HUDEP-2 (cell line): ENCODE data around the gene UIMC1.

Source experiments
- DNase-seq, 76 experiments: peaks; one replicate each; lab custom pipeline; 2025; ENCODE audit not compliant: unreplicated experiment in 76 of 76; lab: John Stamatoyannopoulos, UW

Gene UIMC1

DNA sequence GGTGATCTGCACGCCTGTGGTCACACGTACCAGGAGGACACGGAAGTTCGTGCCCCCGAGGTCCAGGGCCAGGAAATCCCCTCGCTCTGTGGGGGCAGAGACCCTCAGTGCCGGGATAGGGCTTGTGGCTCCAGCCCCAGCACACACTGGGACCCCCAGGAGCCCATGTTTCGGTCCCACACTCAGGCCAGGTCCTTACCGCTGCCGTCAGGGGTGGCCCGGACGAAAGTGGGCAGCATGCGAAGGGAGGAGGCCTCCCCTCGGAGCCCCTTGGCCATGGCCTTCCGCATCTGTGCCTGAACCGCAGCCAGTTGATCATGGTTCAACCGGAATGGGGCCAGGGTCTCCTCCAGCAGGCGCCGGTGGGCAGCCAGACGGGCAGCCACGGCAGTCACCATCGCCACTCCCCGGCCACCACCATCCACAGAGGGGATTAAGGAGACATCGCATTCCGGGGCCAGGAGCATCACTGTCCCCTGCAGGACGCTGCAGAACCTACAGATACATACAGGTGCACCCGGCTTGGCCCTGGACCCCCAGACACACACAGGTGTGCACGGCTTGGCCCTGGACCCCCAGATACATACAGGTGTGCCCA, 119.2 kb downstream of the UIMC1 start:
- DNase-seq = no peak

DNA sequence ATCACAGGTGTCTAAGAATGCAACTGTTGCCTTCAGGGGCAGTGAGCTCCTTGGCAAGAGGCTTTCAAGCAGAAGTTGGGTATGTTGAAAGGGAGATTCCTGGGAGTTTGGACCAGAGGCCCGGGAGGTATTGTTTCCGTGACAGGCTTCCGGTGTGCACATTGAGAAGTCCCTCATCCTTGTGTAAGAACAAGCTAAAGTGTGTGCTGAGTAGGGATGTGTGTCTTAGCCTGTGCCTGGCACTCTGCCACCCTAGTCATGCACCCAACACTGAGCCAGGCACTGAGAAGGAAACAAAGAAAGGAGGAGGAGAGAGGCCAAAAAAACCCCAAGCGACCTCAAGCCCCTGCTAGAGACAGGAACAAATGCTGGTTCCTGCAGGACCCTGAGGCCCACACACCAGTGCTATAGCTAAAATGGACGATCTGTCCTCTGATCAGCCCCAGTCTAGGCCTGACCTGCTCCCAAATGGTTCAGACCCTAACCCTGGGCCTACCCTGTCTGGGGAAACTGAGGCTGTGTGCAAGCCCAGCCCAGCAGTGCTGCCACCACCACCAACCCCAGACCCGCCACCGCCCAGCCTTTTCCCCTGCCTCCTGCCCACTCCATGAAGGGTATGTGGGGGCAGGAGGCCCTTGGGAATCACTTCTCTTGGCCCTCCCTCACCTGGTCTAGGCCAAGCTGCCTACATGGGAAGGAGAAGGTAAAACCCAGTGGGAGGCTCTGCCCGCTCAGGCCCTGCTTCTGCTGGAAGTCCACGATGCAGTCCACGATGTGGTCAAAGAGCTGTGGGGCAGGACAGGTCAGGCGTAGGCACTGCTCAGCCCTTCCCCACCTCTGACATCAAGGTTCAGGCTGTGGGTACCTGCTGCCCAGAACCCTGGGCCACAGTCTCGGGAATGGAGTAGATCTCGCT, 120.0 kb downstream of the UIMC1 start:
- DNase-seq = no peak

DNA sequence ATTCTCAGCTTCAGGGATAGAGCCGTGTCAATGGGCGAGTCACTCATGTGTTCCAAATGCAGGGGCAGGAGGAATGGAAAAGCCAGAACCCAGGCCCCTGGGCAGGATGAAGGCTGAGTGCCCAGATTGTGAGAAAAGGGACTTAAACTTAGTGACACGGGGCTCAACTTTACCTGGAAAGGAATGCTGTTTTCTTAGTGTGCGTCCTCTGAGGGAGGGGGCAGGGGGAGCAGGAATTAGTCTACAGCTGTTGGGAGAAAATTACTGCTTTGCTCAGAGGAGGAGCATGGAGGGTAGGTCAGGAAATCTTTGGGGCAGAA, 122.0 kb downstream of the UIMC1 start:
- DNase-seq = no peak

DNA sequence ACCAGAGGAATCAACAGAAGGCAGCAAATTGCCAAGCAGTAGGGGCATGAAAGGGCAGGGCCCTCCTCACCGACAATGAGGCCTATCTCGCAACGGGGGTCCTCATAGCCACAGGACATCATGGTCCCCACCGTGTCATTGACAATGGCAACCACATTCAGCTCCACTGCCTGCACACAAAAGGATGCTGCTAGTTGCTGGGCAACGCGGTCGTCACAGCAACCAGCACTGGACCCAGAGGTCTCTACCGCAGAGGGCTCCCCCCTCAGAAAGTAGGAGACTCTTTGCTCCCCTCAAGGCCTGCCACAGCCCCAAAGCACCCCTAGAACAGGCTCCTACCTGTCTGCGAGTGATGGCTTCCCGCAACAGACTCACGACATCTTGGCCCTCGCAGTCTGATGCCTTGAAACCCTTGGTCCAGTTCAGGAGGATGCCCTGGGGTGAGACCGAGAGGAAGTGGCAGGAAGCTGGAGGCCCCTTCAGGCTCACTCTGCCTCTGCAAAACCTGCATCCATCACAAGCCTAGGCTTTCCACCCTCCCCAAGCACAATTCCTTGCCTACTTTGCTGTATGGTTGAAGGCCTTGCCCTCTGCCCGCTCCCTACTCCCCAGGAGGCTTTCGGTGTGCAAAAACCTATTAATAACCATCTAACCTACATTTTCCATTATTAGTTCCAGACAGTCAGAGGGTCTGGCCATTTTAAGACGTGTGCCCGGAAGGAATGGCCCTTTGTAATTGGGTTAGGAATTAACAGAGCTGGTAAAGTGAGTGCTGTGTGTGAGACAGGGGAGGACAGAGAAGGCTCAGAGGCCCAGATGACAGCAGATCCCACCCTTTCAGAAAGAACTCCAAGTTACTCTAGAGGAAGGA, 122.6 kb downstream of the UIMC1 start:
- no peak for DNase-seq

DNA sequence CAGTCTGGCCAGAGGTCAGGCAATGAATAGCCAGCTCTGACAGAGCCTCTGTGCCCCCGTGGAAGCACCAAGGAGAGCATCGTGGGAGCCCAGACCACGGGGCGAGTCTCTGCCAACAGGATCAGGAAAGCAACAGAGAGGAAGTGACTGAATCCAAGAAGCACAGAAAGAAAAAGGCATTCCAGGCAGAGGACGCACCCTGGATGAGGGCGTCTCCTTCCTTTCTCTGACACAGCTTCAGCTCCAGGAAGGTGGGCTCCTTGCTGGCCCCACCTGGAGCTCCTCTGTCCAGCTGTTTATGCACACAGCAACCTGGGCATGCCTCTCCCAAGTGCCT, 124.0 kb downstream of the UIMC1 start:
- no peak for DNase-seq

DNA sequence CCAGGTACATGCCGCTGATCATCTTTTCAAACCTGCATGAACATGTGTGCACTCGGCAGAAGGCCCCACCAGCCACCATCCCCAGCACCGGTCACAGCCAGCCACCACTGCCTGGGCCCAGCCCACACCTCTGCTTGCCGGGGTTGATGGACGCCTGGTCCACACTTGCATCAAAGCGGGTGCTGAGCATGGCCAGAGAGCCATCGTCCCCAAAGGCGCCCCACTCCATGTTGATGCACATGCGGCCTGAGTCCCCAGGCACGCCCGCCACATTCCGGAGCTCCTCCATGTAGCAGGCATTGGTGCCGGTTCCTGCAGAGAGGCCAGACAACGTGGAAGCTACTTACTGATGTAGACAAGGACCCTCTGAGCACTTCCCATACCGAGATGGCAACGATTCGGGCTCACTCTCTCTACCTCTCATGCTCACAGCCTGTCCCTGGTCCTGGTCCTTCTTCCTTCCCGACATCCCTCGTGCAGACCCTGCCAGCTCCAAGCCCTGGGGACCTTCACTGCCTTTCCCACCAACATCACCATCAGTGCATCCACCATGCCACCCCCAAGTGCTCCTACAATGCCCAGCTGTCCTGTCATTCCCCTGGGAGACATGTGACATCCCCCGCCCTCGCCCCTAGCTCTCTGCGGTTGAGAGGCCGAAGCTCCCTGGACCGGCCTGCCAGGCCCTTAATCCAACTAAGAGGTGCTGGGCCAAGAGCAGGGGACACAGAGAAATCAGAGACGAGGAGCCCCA, 124.6 kb downstream of the UIMC1 start:
- no peak for DNase-seq

DNA sequence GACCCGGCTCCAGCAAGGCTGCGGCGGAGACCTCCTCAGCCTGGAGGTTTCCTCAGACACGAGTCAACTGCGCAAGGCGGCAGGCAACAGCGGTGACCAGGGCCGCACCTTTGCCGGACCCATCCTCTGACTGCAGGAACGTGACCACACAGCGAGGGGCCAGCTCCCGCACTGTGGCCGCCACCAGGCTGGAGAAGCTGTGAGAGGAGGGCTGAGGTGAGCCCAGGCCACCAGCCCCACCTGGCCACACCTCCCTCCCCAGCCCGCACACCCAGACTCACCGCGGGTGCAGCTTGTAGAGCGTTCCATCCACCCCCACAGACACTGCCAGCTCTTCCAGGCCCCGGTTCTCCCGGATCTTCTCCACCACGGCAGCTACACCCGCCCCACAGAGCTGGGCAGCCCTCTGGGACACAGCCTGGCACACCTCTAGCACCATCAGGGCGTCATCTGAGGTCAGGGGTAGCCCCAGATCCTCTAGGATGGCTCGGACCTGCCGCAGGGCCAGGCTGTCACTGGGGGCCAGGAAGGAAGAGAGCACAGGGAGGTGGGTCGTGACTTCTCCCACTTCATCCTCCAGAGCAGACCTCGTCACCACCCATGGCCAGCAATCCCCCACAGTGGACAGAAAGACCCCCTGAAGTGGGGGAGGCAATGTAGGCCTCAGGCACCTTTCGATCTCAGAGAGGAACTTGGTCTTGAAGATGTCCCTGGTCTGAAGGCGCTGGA, 125.4 kb downstream of the UIMC1 start:
- no peak for DNase-seq

DNA sequence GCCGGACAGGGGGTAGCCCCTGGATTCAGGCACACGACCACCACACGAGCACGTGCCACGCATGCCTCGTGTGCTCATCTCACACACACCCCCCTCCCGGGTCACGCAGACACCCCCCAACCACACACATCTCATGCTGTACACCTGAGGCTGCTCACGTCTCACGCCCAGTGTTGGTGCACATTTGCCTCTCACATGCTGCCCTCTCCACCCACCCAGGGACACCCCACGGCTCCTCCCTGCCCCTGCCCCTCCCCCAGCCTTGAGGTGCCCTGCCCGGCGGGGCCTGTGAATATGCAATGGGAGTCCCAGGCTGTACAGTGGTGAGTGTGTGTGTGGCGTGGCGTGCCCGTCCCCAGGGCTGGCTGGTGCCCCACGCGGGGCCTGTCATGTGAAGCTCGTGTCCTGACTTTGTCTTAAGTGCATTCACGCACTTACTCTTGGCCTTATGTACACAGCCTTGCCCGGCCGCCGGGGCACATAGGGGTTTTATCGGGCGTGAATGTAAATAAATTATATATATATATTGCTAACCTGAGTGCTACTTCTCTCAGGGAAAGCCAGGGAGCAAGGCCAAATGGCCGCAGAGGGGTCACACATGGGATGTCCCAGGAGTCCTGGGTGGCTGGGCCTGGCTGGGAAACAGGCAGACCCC, 126.1 kb downstream of the UIMC1 start:
- no peak for DNase-seq

DNA sequence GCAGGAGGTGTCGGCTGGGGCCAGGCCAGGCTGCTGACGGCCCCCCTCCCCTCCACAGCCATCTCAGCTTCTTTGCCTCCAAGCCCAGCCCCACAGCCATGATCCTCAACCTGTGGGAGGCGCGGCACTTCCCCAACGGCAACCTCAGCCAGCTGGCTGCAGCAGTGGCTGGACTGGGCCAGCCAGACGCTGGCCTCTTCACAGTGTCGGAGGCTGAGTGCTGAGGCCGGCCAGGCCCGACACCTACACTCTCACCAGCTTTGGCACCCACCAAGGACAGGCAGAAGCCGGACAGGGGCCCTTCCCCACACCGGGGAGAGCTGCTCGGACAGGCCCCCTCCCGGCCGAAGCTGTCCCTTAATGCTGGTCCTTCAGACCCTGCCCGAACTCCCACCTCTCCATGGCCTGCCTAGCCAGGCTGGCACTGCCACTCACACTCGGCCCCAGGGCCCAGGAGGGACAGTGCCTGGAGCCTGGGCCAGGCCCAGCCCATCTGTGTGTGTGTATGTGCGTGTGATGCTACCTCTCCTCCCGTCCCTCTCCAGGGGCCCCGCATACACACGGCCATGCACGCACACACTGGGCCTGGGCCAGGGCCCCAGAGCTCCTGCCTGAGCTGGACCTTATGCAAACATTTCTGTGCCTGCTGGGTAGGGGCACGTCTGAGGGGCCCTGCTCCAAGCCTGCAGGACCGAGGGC, 126.8 kb downstream of the UIMC1 start:
- DNase-seq = no peak

DNA sequence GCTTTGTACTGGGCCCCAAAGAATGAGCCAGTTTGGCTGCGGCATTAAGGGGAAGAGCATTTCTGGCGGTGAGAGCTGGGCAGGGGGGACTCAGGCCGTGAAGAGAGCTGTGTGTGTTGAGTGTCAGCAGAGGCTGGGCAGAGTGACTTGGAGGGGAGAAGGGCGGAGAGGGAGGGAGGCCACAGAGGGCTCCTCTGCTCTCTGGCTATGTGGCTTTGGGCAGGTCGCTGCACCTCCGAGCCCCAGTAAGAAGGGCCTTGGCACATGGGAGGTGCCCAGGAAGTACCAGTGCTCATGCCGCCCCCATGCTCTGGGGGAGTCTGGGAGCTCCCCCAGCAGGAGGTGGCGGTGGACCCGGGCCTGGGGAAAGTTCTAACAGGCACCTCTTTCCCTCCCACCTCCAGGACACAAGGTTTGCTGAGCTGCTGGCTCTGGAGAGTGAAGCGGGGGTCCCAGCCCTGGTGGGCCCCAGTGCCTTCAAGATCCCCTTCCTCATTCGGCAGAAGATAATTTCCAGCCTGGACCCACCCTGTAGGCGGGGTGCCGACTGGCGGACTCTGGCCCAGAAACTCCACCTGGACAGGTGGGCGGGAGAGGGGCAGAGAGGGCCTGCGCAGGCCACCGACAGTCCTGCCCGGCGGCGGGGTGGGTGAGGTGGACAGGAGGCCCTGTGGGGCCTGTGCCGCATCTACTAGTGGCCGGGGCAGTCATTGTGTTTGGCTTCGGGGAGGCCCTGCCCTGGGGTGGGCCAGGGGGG, 127.5 kb downstream of the UIMC1 start:
- DNase-seq = no peak

DNA sequence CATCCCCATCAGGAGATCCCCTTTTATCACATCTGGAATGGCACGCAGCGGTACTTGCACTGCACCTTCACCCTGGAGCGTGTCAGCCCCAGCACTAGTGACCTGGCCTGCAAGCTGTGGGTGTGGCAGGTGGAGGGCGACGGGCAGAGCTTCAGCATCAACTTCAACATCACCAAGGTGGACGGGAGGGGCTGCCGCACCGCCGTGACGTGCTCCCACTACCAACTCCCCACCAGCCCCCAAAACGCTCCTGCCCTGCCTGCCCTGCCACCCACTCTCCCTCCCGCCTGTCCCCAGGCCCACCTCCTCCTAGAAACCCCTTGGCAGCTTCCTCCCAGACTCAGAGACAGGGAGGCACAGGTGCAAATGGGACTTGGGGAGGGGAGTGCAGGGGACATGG, 128.1 kb downstream of the UIMC1 start:
- no peak for DNase-seq

DNA sequence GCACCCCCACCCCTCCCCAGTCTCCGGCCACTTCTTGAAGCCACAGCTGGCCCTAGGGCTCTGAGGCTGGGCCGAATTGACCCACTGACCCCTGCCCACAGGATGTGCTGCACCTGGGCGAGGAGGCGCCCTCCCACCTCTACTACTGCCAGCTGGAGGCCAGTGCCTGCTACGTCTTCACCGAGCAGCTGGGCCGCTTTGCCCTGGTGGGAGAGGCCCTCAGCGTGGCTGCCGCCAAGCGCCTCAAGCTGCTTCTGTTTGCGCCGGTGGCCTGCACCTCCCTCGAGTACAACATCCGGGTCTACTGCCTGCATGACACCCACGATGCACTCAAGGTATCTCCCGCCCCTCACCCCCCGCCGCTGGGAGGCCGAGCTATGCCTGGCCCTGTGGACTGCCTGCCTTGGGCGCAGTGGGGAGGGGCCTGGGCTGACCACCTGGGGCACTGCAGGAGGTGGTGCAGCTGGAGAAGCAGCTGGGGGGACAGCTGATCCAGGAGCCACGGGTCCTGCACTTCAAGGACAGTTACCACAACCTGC, 128.7 kb downstream of the UIMC1 start:
- no peak for DNase-seq

DNA sequence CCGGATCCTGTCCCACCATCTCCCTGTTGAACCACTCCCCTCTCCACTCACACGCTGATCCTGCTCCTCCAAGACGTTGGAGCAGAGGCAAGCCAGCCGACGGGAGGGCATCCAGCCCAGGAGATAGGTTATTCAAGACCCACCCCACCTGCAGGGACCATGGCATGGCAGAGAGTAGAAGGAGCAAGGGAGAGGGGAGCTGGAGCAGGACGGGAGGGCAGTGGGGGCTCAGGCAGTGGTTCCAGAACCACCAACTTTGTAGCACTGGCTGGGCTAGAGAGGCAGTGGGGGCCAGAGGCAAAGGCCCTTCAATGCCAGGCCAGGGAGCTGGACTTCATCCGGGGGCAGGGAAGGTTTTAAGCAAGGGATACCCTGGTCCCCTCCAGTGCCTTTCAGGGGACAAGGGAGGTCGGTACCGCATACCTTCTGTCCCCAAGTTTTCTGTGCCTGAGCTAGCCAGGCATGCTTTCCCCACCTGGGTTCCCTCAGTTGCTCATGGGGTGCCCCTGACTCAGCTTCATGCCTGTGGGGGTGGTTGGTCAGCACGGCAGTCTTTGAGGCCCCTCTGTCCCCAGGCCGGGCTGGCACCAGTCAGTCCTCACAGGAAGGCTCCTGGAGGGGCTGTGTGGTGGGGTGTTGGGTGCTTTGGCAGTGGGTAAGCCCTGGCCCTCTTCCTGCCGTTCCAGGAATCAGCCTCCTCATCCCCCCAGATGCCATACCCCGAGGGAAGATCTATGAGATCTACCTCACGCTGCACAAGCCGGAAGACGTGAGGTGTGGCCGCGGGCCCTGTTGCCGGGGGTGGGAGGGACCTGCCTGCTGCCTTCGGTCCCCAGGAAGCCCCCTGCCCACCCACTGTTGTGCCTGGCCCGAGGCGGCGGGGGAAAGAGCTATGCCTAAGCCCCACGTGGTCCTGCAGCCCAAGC, 129.8 kb downstream of the UIMC1 start:
- no peak for DNase-seq

DNA sequence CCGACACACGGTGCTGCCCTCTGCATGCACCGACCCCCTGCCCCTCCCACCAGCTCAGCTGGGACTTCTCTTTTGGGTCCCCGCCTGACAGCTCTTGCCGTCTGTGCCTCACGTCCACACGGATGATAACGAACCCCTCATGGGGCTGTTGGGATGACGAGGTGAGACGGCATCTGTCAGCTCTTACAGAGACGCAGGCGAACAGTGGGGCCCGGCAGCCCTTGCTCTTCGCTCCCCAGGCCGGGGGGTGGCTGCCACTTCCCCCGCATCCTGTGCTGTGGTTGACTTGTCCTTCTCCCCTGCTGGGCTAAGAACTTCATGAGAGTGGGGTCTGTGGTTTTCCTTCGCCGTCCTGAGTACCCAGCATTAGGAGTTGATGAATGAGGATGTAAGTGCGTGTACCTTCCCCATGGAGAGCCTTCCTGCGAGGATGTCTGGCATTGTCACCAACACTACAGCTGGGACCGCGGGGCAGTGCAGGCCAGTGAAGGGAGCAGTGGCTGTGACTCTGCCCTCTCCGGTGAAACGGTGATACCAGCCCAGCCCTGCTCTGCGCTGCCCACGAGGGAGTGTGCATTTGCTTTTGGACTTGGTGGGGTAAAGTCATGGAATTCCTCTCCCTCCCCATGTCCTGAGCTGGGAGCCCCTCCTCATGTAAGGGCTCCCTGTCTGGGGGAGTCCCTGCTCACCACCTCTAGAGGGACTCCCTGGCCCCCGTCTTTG, 130.6 kb downstream of the UIMC1 start:
- no peak for DNase-seq

DNA sequence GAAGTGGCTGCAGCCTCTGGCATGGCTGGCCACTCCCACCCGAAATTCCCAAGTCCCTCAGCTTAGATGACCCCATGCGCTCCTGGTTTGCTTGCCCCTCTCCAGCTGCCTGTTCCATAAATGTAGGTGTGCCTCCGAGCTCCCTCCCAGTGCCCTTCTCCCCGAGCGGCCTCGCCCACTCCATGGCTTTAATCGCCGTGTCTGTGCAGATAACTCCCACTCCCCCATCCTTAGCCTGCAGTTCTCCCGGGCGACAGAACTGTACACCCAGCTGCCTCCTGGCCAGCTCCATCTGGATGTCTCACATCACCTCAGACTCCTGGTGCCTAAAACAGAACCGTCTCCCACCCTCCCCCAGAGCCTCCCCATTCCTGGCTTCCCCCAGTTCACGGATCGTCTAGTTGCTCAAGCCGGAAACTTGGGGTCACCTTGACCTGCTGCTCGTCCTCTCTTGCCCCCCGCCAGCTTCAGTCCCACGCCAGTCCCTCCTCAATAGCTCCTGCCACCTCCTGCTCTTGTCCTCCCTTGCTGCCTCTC, 131.5 kb downstream of the UIMC1 start:
- DNase-seq = no peak

DNA sequence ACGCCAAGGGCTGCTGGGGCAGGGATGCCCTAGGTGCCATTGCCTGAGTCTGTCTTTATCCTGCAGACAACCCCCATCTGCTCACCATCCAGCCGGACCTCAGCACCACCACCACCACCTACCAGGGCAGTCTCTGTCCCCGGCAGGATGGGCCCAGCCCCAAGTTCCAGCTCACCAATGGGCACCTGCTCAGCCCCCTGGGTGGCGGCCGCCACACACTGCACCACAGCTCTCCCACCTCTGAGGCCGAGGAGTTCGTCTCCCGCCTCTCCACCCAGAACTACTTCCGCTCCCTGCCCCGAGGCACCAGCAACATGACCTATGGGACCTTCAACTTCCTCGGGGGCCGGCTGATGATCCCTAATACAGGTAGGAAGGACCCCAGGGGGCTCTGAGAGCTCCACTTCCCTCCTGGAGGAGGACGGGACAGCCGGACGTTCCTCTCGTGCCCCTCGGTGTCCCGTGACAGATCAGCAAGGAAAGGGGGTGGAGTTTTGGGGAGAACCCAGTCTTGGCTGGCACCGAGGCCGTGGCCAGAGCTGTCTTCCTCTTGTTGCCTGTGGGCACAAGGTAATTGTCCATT, 132.3 kb downstream of the UIMC1 start:
- DNase-seq = no peak
